ENCODE measurements around the gene ZNF217.

- TF ChIP-seq POLR2AphosphoS5 (IDR thresholded peaks at IDR 0.05) (peak; percentile 44), TAF1 (IDR thresholded peaks at IDR 0.05; ENCODE audit: low read depth) (no peak), MXI1 (conservative IDR thresholded peaks at IDR 0.05; ENCODE audit: poor library complexity, severe bottlenecking) (no peak), RAD21 (conservative IDR thresholded peaks at IDR 0.05) (peak; percentile 18), CTCF (IDR thresholded peaks at IDR 0.05; ENCODE audit: poor library complexity, severe bottlenecking) (no peak), REST (IDR thresholded peaks at IDR 0.05; ENCODE audit: borderline replicate concordance) (no peak), EZH2 (IDR thresholded peaks at IDR 0.05; ENCODE audit: borderline replicate concordance, insufficient read depth, low read length, poor library complexity, severe bottlenecking) (no peak)
Measured at GRCh38 chr20:53594068-53595017, 704 bp upstream of the ZNF217 start.
